SU-DHL-6 (cell line): ENCODE results near the gene STK39.

Experiments
- H2AFZ ChIP-seq: fragments of 200-600 bp; sonication (generic); 2 replicates; pipeline ENCODE4 v1.6.1; 2014; ENCODE audit warnings: low read depth, mild to moderate bottlenecking, moderate library complexity, mixed read lengths, antibody characterized with exemption, low read length; ENCODE audit not compliant: severe bottlenecking
- H3F3A ChIP-seq: fragments of 200-600 bp; shearing (Covaris generic); 2 replicates; pipeline ENCODE4 v1.6.0; 2016; ENCODE audit warnings: antibody characterized with exemption, mild to moderate bottlenecking; ENCODE audit not compliant: insufficient read depth
- H3K27ac ChIP-seq: fragments of 200-600 bp; sonication (generic); 2 replicates; pipeline ENCODE4 v1.5.1; 2016; ENCODE audit warnings: low read depth, mild to moderate bottlenecking, low read length, moderate library complexity, mixed read lengths
- H3K27me3 ChIP-seq: fragments of 200-600 bp; sonication (generic), shearing (Covaris generic); 2 replicates; pipeline ENCODE4 v1.6.0; 2014; ENCODE audit warnings: mild to moderate bottlenecking, low read length
- H3K36me3 ChIP-seq: fragments of 200-600 bp; sonication (generic); 2 replicates; pipeline ENCODE4 v1.6.1; 2014; ENCODE audit warnings: mild to moderate bottlenecking, low read length, mixed read lengths
- H3K4me2 ChIP-seq: fragments of 300-600, 200-600 bp; shearing (Covaris generic), sonication (generic); 2 replicates; pipeline ENCODE4 v1.6.0; 2014; ENCODE audit warnings: low read length, low read depth, mild to moderate bottlenecking; ENCODE audit not compliant: poor library complexity, severe bottlenecking
- H3K4me3 ChIP-seq: fragments of 200-600 bp; sonication (generic); 2 replicates; pipeline ENCODE4 v1.5.1; 2014; ENCODE audit warnings: antibody characterized with exemption, low read length, mild to moderate bottlenecking, mixed read lengths; ENCODE audit not compliant: insufficient read depth, poor library complexity, severe bottlenecking
- H3K79me2 ChIP-seq: fragments of 200-600 bp; sonication (generic); 2 replicates; pipeline ENCODE4 v1.6.1; 2014; ENCODE audit warnings: mild to moderate bottlenecking, low read length, moderate library complexity; ENCODE audit not compliant: insufficient read depth
- H3K9ac ChIP-seq: fragments of 200-600 bp; sonication (generic); 2 replicates; pipeline ENCODE4 v1.7.0; 2014; ENCODE audit warnings: mild to moderate bottlenecking, low read length
- H3K9me2 ChIP-seq: fragments of 200-600 bp; sonication (generic); replicated peaks from 2 replicates; pipeline ENCODE4 v1.6.1; 2014; ENCODE audit warnings: low read length; ENCODE audit not compliant: insufficient read depth
- H3K9me3 ChIP-seq: fragments of 200-600 bp; sonication (generic); 2 replicates; pipeline ENCODE4 v1.6.1; 2014; ENCODE audit warnings: low read length, mixed read lengths; ENCODE audit not compliant: insufficient read depth
- H4K20me1 ChIP-seq: fragments of 200-600 bp; sonication (generic); 2 replicates; pipeline ENCODE4 v1.6.1; 2014; ENCODE audit warnings: low read depth, mild to moderate bottlenecking, antibody characterized with exemption, low read length, moderate library complexity, mixed read lengths
- EZH2phosphoT487 ChIP-seq: fragments of 200-600 bp; sonication (generic), shearing (Covaris generic); conservative IDR thresholded peaks from 2 replicates; pipeline ENCODE4 v1.6.1; 2018; ENCODE audit warnings: mild to moderate bottlenecking, antibody characterized with exemption, low read length, moderate library complexity, mixed read lengths
- TF ChIP-seq, protein P1 (sequence below): fragments of 200-600 bp; sonication (generic); IDR thresholded peaks from one replicate; pipeline ENCODE4 v1.5.1; 2017; ENCODE audit warnings: antibody characterized with exemption, mild to moderate bottlenecking, low read length, moderate library complexity; ENCODE audit not compliant: insufficient read depth, poor library complexity, severe bottlenecking

STK39 gene

DNA sequence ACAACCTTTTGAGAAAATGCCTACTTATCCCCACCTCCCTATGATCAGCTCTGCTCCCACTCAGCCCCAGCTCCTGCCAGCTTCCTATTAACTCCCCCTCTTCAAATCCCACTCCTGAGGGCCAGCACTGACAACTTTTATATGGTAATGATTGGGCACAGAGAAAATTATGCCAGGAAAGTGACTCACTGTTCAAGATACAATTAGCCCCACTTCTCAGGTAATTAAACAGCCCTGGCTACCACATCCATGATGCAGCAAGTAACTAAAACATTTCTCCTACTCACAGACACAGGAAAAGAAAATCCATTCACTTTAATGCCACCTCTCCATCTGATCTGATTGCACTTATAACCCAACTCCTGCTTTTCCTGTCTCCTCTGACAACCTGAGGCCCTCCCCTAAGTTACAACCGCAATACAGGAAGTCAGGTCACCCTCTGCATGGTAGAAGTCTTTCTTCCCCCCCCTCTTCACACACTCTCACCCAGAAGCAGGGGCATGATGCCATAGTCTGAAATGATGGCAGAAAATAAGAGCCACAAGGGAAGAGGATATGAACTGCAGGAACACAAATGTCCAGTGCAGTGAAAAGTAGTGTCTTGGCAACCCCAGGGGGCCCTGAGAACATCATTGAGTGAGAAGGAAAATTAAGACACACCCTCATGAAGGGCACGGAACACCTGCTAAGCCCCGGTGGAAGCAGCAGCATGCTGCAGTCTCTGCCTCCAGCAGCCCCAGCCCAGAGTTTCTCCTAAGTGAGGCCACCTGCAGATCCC is 54.4 kb downstream of the STK39 start:
- H3K79me2 ChIP-seq = peaks cover under 1% of the 10 kb centered on the region; the same call in 1 of the 2 replicates
- H3K9ac ChIP-seq = no peak overlapping the region

DNA sequence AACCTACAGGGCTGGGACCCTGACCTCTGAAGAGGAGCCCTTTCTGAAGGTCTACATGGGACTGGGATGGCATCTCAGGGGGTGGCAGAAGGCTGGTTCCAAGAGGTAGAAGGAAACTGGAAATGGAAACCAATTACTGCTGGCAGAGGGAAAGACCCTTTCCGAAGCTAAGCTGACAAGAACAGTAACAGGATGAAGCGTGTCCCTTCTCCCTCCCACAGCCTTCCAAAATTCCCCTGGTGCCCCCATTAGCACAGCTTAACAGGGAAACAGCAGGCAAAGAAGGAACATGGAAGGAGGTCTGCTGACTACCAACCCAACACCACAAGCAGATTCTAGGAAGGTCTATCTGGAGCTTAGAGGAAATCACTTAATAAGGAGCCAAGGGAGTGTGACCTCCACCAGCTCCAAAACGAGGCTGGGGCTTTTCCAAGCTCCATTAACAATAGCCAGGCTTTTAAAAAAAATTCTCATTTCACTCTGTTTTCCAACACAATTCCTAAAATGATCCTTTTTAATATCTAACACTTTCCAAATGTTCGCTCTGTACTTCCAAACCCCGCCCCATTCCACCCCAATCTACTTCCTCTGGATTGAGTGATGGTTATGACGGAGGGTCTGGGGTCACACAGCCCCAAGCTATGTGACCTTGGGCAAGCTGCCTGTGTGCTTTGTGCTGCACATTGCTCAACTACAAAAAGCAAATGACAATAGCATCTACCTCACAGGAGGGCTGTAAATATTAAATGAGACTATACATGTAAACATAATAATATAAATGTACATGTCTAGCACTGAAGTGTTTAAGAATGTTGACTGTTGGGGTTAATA is 55.2 kb downstream of the STK39 start:
- Histone ChIP-seq H4K20me1 (no peaks in the 10 kb centered on the region), H3K4me2 (no peak overlapping the region), H3K9me3 (no peaks in the 10 kb centered on the region), H3F3A (no peaks in the 10 kb centered on the region), H3K9me2 (no peaks in the 10 kb centered on the region), H3K9ac (no peak overlapping the region), H3K79me2 (no peaks in the 10 kb centered on the region), H3K27me3 (no peaks in the 10 kb centered on the region), H3K36me3 (no peaks in the 10 kb centered on the region), H3K4me3 (no peak overlapping the region), H3K27ac (no peak overlapping the region), H2AFZ (no peak overlapping the region)
- TF ChIP-seq EZH2phosphoT487 = no peak
- TF ChIP-seq, protein P1, sequence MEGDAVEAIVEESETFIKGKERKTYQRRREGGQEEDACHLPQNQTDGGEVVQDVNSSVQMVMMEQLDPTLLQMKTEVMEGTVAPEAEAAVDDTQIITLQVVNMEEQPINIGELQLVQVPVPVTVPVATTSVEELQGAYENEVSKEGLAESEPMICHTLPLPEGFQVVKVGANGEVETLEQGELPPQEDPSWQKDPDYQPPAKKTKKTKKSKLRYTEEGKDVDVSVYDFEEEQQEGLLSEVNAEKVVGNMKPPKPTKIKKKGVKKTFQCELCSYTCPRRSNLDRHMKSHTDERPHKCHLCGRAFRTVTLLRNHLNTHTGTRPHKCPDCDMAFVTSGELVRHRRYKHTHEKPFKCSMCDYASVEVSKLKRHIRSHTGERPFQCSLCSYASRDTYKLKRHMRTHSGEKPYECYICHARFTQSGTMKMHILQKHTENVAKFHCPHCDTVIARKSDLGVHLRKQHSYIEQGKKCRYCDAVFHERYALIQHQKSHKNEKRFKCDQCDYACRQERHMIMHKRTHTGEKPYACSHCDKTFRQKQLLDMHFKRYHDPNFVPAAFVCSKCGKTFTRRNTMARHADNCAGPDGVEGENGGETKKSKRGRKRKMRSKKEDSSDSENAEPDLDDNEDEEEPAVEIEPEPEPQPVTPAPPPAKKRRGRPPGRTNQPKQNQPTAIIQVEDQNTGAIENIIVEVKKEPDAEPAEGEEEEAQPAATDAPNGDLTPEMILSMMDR = no peak

More for the DNA sequence above, 54.4 kb downstream of the STK39 start:
- TF ChIP-seq, protein P1 = no peak
- TF ChIP-seq EZH2phosphoT487 = no peak
- no peaks in the 10 kb centered on the region for H3K27me3 ChIP-seq
- no peaks in the 10 kb centered on the region for H3K9me2 ChIP-seq
- H4K20me1 ChIP-seq = no peaks in the 10 kb centered on the region
- no peaks in the 10 kb centered on the region for H3F3A ChIP-seq
- no peak overlapping the region for H3K4me3 ChIP-seq
- H2AFZ ChIP-seq = no peak overlapping the region
- H3K4me2 ChIP-seq = peak overlapping the region; percentile 12
- H3K27ac ChIP-seq = no peak overlapping the region
- H3K36me3 ChIP-seq = no peaks in the 10 kb centered on the region
- no peaks in the 10 kb centered on the region for H3K9me3 ChIP-seq

DNA sequence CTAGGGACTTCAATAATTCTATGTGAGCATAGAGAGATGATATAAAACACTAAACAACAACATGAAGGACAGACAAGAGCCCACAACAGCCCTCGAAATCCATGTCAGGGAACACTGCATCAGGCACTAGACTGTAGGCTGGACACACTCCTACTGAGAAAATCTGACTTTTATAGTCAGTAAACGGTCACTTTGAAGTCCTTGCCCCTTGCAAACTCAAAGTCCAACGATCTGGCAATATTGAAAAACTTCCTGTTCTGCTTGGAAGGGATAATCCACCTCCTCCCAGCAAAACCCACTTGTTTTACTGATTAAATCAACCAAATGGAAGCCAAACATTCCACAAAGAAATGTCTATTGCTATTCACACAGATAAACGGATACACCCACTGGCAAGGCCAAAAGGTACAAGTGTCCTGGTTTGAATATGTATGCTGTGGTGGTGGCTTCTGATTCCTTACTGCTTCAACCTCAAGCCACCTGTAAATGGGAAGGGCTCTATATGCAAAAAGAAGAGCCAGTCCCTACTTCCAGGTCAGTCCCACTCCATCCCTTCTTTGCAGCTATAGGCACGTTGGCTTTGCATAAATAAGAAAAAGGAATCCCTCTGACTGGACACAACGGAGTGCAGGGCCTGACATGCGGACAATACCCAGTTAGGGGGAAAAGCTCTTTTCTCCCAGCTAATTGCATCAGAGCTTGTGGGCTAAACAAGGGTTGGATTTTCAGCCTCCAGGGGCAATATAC is 56.6 kb downstream of the STK39 start:
- no peaks in the 10 kb centered on the region for H4K20me1 ChIP-seq
- no peak overlapping the region for H3K27ac ChIP-seq
- H3K27me3 ChIP-seq = no peaks in the 10 kb centered on the region
- H3K9me3 ChIP-seq = no peaks in the 10 kb centered on the region
- no peaks in the 10 kb centered on the region for H3K79me2 ChIP-seq
- no peaks in the 10 kb centered on the region for H3K36me3 ChIP-seq
- TF ChIP-seq, protein P1 = no peak
- TF ChIP-seq EZH2phosphoT487 = no peak
- H3K4me2 ChIP-seq = no peak overlapping the region
- H3K4me3 ChIP-seq = no peak overlapping the region
- no peaks in the 10 kb centered on the region for H3K9me2 ChIP-seq
- H2AFZ ChIP-seq = no peak overlapping the region
- no peaks in the 10 kb centered on the region for H3F3A ChIP-seq
- no peak overlapping the region for H3K9ac ChIP-seq
